ENCODE results near the gene GABPB1. TPM values are rescaled to one million over a fixed set of nuclear protein-coding genes. Genes with fewer than 3 reads are reported as not detected.

GABPB1 gene
- total RNA-seq, 1 experiment from 2014 or later = 38.5 TPM

GRCh38 chr15:50232791-50233190 is 122.2 kb downstream of the GABPB1 start:
- Mint-ChIP-seq H3K4me1 (ENCODE audit: insufficient read depth, unreplicated experiment) (no peaks in the 10 kb centered on the region), H3K9me3 (ENCODE audit: unreplicated experiment) (no peaks in the 10 kb centered on the region), H3K36me3 (ENCODE audit: insufficient read depth, unreplicated experiment) (peaks cover 6% of the 10 kb centered on the region), H3K4me3 (ENCODE audit: unreplicated experiment) (no peak overlapping the region), H3K27ac (ENCODE audit: low read depth, unreplicated experiment) (no peak overlapping the region), H3K27me3 (ENCODE audit: insufficient read depth, unreplicated experiment) (no peaks in the 10 kb centered on the region)
- no peak for DNase-seq (ENCODE audit: unreplicated experiment)
- no TSS peak for BruUV-seq (replicated peaks)
- TF ChIP-seq CTCF (IDR thresholded peaks at IDR 0.05; ENCODE audit: unreplicated experiment) = no peak
- CTCF ChIA-PET = no interaction called here
- intact Hi-C loops (cut with micrococcal nuclease) = no loop called here
- POLR2A ChIA-PET = no interaction called here

GRCh38 chr15:50231761-50232160 is 123.2 kb downstream of the GABPB1 start:
- H3K27ac Mint-ChIP-seq (ENCODE audit: low read depth, unreplicated experiment) = no peak overlapping the region
- POLR2A ChIA-PET = no interaction called here
- DNase-seq (ENCODE audit: unreplicated experiment) = no peak
- H3K4me3 Mint-ChIP-seq (ENCODE audit: unreplicated experiment) = no peak overlapping the region
- H3K27me3 Mint-ChIP-seq (ENCODE audit: insufficient read depth, unreplicated experiment) = no peaks in the 10 kb centered on the region
- BruUV-seq (replicated peaks) = no TSS peak
- intact Hi-C loops (cut with micrococcal nuclease) = no loop called here
- CTCF ChIA-PET = interaction anchor here (1.0 kb wide), 1 partner anchor 26 kb away, joined by 3 read pairs; no protein-coding TSS in a partner anchor
- no peak for TF ChIP-seq CTCF (IDR thresholded peaks at IDR 0.05; ENCODE audit: unreplicated experiment)
- peaks cover 6% of the 10 kb centered on the region for H3K36me3 Mint-ChIP-seq (ENCODE audit: insufficient read depth, unreplicated experiment)
- H3K4me1 Mint-ChIP-seq (ENCODE audit: insufficient read depth, unreplicated experiment) = no peaks in the 10 kb centered on the region
- no peaks in the 10 kb centered on the region for H3K9me3 Mint-ChIP-seq (ENCODE audit: unreplicated experiment)

GRCh38 chr15:50229336-50229735 is 125.7 kb downstream of the GABPB1 start:
- BruUV-seq (replicated peaks) = no TSS peak
- POLR2A ChIA-PET = no interaction called here
- Mint-ChIP-seq H3K9me3 (ENCODE audit: unreplicated experiment) (no peaks in the 10 kb centered on the region), H3K27ac (ENCODE audit: low read depth, unreplicated experiment) (no peak overlapping the region), H3K4me3 (ENCODE audit: unreplicated experiment) (no peak overlapping the region), H3K36me3 (ENCODE audit: insufficient read depth, unreplicated experiment) (peaks cover 6% of the 10 kb centered on the region), H3K27me3 (ENCODE audit: insufficient read depth, unreplicated experiment) (no peaks in the 10 kb centered on the region), H3K4me1 (ENCODE audit: insufficient read depth, unreplicated experiment) (no peaks in the 10 kb centered on the region)
- intact Hi-C loops (cut with micrococcal nuclease) = no loop called here
- CTCF ChIA-PET = interaction anchor here (0.5 to 1.0 kb wide), 3 partner anchors 19 to 81 kb away, joined by 3 to 5 read pairs (median 3); no protein-coding TSS in a partner anchor
- TF ChIP-seq CTCF (IDR thresholded peaks at IDR 0.05; ENCODE audit: unreplicated experiment) = no peak
- DNase-seq (ENCODE audit: unreplicated experiment) = no peak

- CTCF ChIA-PET = interaction anchor here (0.5 to 1.0 kb wide), 2 partner anchors 43 to 81 kb away, joined by 3 to 5 read pairs; no protein-coding TSS in a partner anchor
- H3K9me3 Mint-ChIP-seq (ENCODE audit: unreplicated experiment) = no peaks in the 10 kb centered on the region
- no peak for TF ChIP-seq CTCF (IDR thresholded peaks at IDR 0.05; ENCODE audit: unreplicated experiment)
- H3K27me3 Mint-ChIP-seq (ENCODE audit: insufficient read depth, unreplicated experiment) = no peaks in the 10 kb centered on the region
- intact Hi-C loops (cut with micrococcal nuclease) = no loop called here
- H3K4me3 Mint-ChIP-seq (ENCODE audit: unreplicated experiment) = no peak overlapping the region
- BruUV-seq (replicated peaks) = no TSS peak
- POLR2A ChIA-PET = no interaction called here
- peaks cover 6% of the 10 kb centered on the region for H3K36me3 Mint-ChIP-seq (ENCODE audit: insufficient read depth, unreplicated experiment)
- H3K4me1 Mint-ChIP-seq (ENCODE audit: insufficient read depth, unreplicated experiment) = no peaks in the 10 kb centered on the region
- DNase-seq (ENCODE audit: unreplicated experiment) = no peak
- no peak overlapping the region for H3K27ac Mint-ChIP-seq (ENCODE audit: low read depth, unreplicated experiment)
These were observed 126.1 kb downstream of the GABPB1 start for GRCh38 chr15:50228866-50229265.
